ENCODE measurements around the gene BAG5.

Gene BAG5

GRCh38 chr14:103563844-103564505 is 1.5 kb upstream of the BAG5 start:
- DNase-seq, result no peak

DNA sequence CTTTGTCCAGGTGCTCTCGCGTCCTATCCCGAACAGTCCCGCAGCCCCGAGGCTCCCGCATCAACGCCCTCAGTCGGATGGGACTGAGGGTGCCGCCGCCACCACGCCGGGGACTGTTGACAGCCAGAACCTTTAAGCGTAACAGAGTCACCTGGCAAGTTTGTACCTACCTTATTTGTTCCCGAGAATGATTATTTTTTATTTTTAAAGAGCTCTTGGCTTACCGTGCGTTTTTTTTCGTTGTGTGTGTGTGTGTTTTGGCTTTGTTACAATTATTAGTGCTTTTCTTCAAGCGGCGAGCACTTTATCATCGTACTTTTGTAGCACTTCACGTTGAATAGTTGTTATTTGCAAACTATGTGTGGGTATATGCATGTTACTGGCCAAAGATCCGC is 766 bp upstream of the BAG5 start:
- DNase-seq, result no peak

GRCh38 chr14:103562179-103562428 is 353 bp downstream of the BAG5 start:
- no peak for DNase-seq

DNA sequence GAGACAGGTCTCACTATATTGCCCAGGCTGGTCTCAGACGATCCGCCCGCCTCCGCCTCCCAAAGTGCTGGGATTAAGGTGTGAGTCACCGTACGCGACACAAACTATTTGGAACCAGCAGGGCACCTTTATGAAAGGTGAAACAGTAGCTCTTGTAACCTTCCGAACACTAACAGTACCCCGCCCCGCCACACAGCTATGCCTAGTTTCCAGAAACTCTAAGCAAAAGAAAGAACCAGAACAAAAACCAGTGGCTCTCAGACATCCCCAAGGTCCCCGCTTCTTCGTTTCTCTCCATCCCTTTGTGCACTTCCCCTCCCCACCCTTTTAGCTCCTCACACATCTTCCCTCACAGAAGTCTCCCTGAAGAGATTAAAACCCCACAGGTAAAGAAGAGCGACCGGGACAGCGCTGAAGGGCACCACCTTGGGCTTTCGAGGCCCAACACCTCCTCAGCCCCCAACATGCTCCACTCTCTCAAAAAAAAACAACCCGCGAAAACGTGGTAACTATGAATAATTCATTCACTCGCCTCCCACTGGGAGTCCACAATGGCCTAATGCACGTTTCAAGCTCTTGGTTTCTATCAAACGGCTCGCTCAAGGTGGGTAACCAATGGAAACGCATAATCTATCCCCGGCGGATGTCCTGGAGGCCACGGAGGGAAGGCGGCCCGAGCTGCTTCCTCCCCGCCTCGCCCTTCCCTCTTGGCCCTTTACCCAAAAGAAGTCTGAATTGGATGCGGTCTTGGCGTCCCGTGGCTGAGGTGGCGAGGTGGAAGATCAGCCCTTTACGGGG is 877 bp downstream of the BAG5 start:
- peak; percentile 51 for DNase-seq

DNA sequence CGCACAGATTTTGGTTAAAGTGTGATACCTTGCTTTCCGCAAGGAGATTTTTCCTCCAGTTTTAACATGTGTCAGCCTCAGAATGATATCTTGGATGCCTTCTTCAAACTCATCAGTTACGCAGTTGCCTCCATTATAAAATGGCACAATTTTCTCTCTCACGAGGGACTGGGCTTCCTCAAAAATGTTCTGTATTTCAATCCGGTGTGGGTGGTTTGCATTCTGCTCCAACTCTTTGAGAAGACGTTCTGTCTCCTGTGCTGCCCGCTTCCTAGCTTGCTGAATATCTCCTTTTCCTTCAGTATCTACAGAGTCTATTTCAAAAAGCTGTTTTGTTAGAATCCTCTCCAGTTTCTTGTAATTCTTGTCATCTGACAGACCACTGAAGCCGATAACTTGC is 1.8 kb downstream of the BAG5 start:
- DNase-seq, result no peak

DNA sequence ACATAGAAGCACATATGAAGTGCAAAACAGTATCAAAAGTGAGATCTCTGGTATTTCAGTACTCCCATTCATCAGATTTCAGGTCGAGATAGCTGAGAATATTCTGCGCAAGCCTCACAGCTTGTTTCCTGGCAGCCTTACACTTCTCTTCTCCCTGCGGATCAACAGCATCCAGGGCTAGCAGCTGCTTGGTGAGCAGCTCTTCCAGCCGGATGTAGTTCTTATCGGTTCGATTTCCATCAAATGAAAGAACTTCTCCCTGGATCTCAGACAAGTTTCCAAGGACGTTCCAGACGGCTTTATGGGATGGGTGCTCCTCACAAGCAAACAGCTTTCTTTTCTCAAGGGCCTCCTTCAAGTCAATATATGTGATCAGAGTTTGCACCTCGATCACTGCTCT is 2.7 kb downstream of the BAG5 start:
- no peak for DNase-seq

GRCh38 chr14:103558071-103558882 is 4.2 kb downstream of the BAG5 start:
- DNase-seq, result no peak

- no peak for DNase-seq
These were observed 5.3 kb downstream of the BAG5 start for GRCh38 chr14:103556946-103557758.

- no peak for DNase-seq
These were observed 6.7 kb downstream of the BAG5 start for GRCh38 chr14:103555559-103556337.

DNA sequence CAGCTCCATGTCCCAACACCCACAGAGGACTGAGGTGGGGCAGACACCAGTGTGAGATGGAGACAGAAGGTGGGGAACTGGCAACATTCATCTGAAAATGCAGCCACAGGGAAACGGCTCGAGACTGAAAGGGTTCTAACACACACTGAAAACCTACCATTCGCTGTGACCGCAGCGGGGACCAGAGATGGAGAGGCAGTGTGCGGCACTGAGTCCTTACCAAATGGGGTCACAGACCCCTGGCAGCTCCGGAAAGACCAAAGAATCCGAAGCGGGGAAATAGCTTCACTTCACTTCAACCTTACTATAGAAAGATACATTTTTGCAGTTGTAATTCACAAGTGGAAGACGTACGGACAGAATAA is 9.6 kb downstream of the BAG5 start:
- DNase-seq, result no peak

DNA sequence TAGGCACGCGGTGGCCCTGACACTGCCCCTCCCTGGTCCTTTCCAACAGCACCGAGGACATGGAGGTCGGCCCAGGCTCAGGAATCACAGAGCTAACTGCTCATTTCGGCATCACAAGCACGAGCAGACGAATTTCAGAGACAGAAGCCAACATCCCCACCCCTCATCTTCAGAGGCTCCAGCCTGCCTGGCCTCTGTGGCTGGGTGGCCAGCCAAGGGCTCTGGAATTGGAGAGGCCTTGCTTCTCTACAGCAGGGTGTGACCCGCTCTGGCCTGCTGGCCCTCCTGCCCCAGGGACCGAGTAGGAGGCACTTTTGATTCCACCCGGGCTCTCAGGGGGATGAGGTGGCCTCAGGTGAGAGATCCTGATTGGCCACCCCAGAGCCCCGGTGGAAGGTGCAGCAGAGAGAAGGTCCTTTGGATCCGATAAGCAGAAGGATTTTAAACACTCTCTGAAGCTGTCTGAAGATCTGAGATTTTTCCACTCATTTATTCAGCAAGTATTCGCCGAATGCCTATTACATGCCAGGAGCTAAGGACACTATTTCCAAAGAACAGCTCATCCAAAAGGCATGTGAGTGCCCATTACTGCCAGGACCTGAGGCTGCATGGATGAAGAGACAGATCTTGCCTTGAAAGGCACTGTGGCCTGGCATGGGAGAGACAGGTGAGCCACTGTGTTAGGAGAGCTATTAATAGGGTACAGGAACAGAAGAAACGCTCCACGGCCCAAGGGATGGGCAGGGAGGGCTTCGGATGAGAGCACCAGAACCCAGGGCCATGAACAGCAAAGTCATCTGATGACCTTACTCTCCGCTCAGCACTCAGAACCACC is 10.2 kb downstream of the BAG5 start:
- DNase-seq, result no peak

GRCh38 chr14:103551338-103551762 is 11.1 kb downstream of the BAG5 start:
- DNase-seq, result no peak

- no peak for DNase-seq
These were observed 11.8 kb downstream of the BAG5 start for GRCh38 chr14:103550451-103551337.

DNA sequence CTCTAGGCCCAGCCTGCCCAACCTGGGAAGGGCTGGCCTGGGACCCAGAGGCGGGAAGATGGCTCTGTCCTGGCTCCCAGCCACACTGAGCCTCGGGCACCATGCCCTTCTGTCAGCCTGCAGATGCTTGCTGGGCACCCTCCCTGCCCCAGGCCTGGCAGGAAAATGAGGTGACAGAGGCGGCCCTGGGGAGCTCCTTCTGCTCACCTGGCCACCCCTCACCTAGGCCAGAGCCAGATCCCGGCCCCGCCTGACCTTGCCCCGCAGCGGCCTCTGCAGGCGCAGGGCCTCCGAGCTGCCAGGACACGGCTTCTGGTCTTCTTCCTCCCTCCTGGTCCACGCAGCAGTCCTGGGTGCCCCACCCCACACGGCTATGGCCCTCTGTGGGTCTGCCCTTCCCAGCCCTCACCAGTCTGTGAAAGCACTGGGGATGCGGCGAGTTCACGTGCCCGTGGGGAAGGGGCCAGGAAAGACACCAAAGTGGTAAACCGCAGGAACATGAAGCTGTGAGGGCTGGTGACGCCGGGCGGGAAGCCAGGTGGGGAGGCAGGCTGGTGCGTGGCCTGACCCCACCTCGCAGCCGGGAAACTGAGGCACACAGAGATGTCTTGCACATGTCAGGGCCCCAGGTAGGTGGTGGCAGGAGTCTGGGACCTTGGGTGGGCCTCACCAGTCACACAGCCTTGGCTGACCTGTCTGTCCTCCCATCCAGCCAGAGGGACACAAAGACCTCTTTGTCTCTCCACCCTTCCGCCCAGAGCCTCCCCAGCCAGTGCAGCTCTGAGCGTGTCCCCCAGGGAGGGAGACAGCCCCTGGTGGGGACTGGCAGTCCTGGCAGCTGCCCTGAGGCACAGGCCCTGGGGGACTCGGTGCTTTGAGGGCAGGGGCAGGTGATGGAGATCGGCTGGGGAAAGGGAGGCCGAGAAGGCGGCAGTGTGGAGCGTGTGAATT is 12.8 kb downstream of the BAG5 start:
- DNase-seq, result no peak

- DNase-seq, result no peak
These were observed 13.8 kb downstream of the BAG5 start for GRCh38 chr14:103548463-103549351.

GRCh38 chr14:103547941-103548462 is 14.5 kb downstream of the BAG5 start:
- no peak for DNase-seq

DNA sequence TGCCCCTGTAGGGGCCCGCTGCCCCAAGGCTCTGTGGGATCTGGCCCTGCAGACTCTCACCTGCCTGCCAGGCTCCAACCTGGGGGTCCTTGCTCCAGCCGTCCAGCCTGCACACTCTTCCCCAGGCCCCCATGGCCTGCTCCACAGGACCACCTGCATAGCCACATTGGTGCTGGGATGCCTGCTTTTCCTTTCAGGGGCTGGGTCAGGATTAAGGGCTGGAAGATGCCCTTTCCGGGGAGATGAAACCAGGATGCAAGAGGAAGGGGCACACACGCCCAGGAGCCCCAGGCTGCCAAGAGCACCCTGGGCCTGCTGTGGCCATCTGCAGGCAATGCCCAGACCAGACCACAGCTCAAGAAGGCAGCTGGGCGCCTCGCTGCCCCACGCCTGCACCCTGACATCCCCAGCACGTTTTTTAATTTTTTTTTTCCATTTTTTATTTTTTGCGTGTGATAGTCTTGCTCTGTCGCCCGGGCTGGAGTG is 15.0 kb downstream of the BAG5 start:
- no peak for DNase-seq

Data from CD4-positive, alpha-beta T cell treated with Interleukin-17A for 1 hour (primary cell).